SU-DHL-6 (cell line): ENCODE data around the gene STX8.

Experiments used
- H2AFZ ChIP-seq: fragments of 200-600 bp; sonication (generic); 2 replicates; pipeline ENCODE4 v1.6.1; 2014; ENCODE audit warnings: low read depth, mild to moderate bottlenecking, moderate library complexity, mixed read lengths, antibody characterized with exemption, low read length; ENCODE audit not compliant: severe bottlenecking
- H3F3A ChIP-seq: fragments of 200-600 bp; shearing (Covaris generic); 2 replicates; pipeline ENCODE4 v1.6.0; 2016; ENCODE audit warnings: antibody characterized with exemption, mild to moderate bottlenecking; ENCODE audit not compliant: insufficient read depth
- H3K27ac ChIP-seq: fragments of 200-600 bp; sonication (generic); 2 replicates; pipeline ENCODE4 v1.5.1; 2016; ENCODE audit warnings: low read depth, mild to moderate bottlenecking, low read length, moderate library complexity, mixed read lengths
- H3K27me3 ChIP-seq: fragments of 200-600 bp; sonication (generic), shearing (Covaris generic); 2 replicates; pipeline ENCODE4 v1.6.0; 2014; ENCODE audit warnings: mild to moderate bottlenecking, low read length
- H3K36me3 ChIP-seq: fragments of 200-600 bp; sonication (generic); 2 replicates; pipeline ENCODE4 v1.6.1; 2014; ENCODE audit warnings: mild to moderate bottlenecking, low read length, mixed read lengths
- H3K4me2 ChIP-seq: fragments of 300-600, 200-600 bp; shearing (Covaris generic), sonication (generic); 2 replicates; pipeline ENCODE4 v1.6.0; 2014; ENCODE audit warnings: low read length, low read depth, mild to moderate bottlenecking; ENCODE audit not compliant: poor library complexity, severe bottlenecking
- H3K4me3 ChIP-seq: fragments of 200-600 bp; sonication (generic); 2 replicates; pipeline ENCODE4 v1.5.1; 2014; ENCODE audit warnings: antibody characterized with exemption, low read length, mild to moderate bottlenecking, mixed read lengths; ENCODE audit not compliant: insufficient read depth, poor library complexity, severe bottlenecking
- H3K79me2 ChIP-seq: fragments of 200-600 bp; sonication (generic); 2 replicates; pipeline ENCODE4 v1.6.1; 2014; ENCODE audit warnings: mild to moderate bottlenecking, low read length, moderate library complexity; ENCODE audit not compliant: insufficient read depth
- H3K9ac ChIP-seq: fragments of 200-600 bp; sonication (generic); 2 replicates; pipeline ENCODE4 v1.7.0; 2014; ENCODE audit warnings: mild to moderate bottlenecking, low read length
- H3K9me2 ChIP-seq: fragments of 200-600 bp; sonication (generic); replicated peaks from 2 replicates; pipeline ENCODE4 v1.6.1; 2014; ENCODE audit warnings: low read length; ENCODE audit not compliant: insufficient read depth
- H3K9me3 ChIP-seq: fragments of 200-600 bp; sonication (generic); 2 replicates; pipeline ENCODE4 v1.6.1; 2014; ENCODE audit warnings: low read length, mixed read lengths; ENCODE audit not compliant: insufficient read depth
- H4K20me1 ChIP-seq: fragments of 200-600 bp; sonication (generic); 2 replicates; pipeline ENCODE4 v1.6.1; 2014; ENCODE audit warnings: low read depth, mild to moderate bottlenecking, antibody characterized with exemption, low read length, moderate library complexity, mixed read lengths
- EZH2phosphoT487 ChIP-seq: fragments of 200-600 bp; sonication (generic), shearing (Covaris generic); conservative IDR thresholded peaks from 2 replicates; pipeline ENCODE4 v1.6.1; 2018; ENCODE audit warnings: mild to moderate bottlenecking, antibody characterized with exemption, low read length, moderate library complexity, mixed read lengths
- TF ChIP-seq, protein P1 (sequence below): fragments of 200-600 bp; sonication (generic); IDR thresholded peaks from one replicate; pipeline ENCODE4 v1.5.1; 2017; ENCODE audit warnings: antibody characterized with exemption, mild to moderate bottlenecking, low read length, moderate library complexity; ENCODE audit not compliant: insufficient read depth, poor library complexity, severe bottlenecking

Gene STX8

DNA sequence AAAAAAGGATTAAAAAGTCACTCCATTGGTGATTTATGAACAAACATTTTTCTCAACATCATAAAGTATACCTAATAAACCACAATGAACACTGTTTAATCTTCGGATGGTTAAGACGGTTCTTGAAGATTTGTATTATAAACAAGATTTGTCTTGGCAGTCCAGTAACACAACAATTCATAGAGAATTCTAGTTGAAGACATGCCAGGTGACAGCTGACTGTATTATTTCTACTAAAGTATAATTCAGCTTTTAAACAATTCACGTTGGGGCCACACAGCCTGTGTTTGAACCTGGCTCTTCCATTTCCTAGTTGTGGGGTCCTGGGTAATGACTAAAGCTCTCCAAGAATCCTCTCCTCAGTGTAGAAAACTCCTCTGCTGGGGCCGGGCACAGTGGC lies 22.0 kb downstream of the STX8 start:
- H3K9me2 ChIP-seq = no peaks in the 10 kb centered on the region
- no peaks in the 10 kb centered on the region for H3K79me2 ChIP-seq
- no peaks in the 10 kb centered on the region; the same call in 1 of the 2 replicates for H3K36me3 ChIP-seq
- no peaks in the 10 kb centered on the region for H4K20me1 ChIP-seq
- no peaks in the 10 kb centered on the region for H3K27me3 ChIP-seq
- no peak overlapping the region for H3K9ac ChIP-seq
- H2AFZ ChIP-seq = no peak overlapping the region
- H3K9me3 ChIP-seq = no peaks in the 10 kb centered on the region
- no peak for TF ChIP-seq EZH2phosphoT487
- H3K4me2 ChIP-seq = no peak overlapping the region
- no peak overlapping the region for H3K27ac ChIP-seq
- H3K4me3 ChIP-seq = no peak overlapping the region
- H3F3A ChIP-seq = no peaks in the 10 kb centered on the region

DNA sequence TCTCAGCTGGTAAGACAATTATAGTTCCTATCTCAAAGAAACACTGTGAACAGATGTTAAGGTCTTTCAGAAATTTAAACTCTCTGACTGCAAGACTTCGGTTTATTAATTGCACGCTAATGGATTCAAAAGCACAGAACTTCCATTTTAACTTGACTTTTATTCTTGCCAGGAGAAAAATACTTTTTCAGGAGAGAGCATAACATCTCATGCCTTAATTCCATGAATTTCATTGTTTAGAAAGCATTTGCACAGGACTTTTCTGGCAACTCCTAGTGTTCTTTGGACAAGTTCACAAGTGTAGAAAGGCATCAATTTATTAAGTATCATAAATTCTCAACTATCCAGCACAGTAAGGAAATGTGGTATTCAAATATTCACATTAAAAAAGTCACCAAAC lies 22.4 kb downstream of the STX8 start:
- Histone ChIP-seq H3K36me3 (no peaks in the 10 kb centered on the region; the same call in 1 of the 2 replicates), H3K9ac (no peak overlapping the region), H3K4me2 (no peak overlapping the region), H2AFZ (no peak overlapping the region), H3K27me3 (no peaks in the 10 kb centered on the region), H3K9me3 (no peaks in the 10 kb centered on the region), H4K20me1 (no peaks in the 10 kb centered on the region), H3F3A (no peaks in the 10 kb centered on the region), H3K79me2 (no peaks in the 10 kb centered on the region), H3K9me2 (no peaks in the 10 kb centered on the region), H3K27ac (no peak overlapping the region), H3K4me3 (no peak overlapping the region)
- no peak for TF ChIP-seq EZH2phosphoT487
- TF ChIP-seq, protein P1, sequence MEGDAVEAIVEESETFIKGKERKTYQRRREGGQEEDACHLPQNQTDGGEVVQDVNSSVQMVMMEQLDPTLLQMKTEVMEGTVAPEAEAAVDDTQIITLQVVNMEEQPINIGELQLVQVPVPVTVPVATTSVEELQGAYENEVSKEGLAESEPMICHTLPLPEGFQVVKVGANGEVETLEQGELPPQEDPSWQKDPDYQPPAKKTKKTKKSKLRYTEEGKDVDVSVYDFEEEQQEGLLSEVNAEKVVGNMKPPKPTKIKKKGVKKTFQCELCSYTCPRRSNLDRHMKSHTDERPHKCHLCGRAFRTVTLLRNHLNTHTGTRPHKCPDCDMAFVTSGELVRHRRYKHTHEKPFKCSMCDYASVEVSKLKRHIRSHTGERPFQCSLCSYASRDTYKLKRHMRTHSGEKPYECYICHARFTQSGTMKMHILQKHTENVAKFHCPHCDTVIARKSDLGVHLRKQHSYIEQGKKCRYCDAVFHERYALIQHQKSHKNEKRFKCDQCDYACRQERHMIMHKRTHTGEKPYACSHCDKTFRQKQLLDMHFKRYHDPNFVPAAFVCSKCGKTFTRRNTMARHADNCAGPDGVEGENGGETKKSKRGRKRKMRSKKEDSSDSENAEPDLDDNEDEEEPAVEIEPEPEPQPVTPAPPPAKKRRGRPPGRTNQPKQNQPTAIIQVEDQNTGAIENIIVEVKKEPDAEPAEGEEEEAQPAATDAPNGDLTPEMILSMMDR = no peak

DNA sequence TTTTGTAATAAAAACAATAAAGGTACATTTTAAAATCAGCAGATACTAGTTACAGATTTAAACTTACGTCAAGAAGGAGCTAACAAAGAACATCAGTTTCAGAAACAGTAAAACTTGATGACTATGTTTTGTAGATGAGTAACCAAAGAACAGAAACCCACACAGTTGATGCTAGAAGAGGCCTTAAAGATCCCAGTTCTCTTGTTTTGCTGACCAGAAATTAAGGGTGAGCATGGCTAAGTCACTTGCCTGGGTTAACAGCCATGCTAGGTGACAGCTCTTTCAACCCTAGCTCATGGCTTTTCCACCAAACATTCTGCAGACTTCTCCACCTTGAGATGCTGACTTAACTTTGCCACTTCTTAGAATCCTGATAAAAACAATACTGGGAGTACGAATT lies 26.4 kb downstream of the STX8 start:
- no peak for TF ChIP-seq EZH2phosphoT487
- TF ChIP-seq, protein P1 = no peak
- no peaks in the 10 kb centered on the region for H3K9me2 ChIP-seq
- no peak overlapping the region for H3K9ac ChIP-seq
- H2AFZ ChIP-seq = no peak overlapping the region
- H3F3A ChIP-seq = no peaks in the 10 kb centered on the region
- H3K36me3 ChIP-seq = no peaks in the 10 kb centered on the region
- H3K79me2 ChIP-seq = no peaks in the 10 kb centered on the region
- no peak overlapping the region for H3K4me3 ChIP-seq
- H4K20me1 ChIP-seq = no peaks in the 10 kb centered on the region
- no peak overlapping the region for H3K4me2 ChIP-seq
- H3K27ac ChIP-seq = no peak overlapping the region
- H3K9me3 ChIP-seq = no peaks in the 10 kb centered on the region
- no peaks in the 10 kb centered on the region for H3K27me3 ChIP-seq

DNA sequence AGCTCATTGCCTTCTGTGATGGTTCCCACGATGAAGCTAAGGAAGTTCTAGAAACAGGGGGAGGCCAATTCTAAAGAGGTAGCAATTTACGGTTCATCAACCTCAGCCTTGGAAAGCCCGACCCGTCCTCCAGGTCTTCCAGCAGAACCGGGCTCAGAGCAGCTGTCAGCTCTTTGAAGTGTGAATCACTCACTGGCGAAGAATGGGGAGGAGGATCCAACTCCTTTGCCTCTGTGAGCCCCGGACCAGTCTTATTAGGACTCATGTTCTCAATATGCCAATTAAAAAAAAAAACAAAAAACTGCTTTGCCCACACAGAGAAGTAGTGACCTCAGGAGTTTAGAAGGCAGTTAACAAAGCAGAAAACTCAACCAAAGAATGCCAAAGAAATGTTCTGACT lies 31.4 kb downstream of the STX8 start:
- H3K27me3 ChIP-seq = no peaks in the 10 kb centered on the region
- H3K9me3 ChIP-seq = no peaks in the 10 kb centered on the region
- H3K36me3 ChIP-seq = no peaks in the 10 kb centered on the region
- no peak overlapping the region for H3K27ac ChIP-seq
- no peak overlapping the region for H3K4me3 ChIP-seq
- no peaks in the 10 kb centered on the region for H3F3A ChIP-seq
- H2AFZ ChIP-seq = no peak overlapping the region
- H3K9me2 ChIP-seq = no peaks in the 10 kb centered on the region
- TF ChIP-seq EZH2phosphoT487 = no peak
- TF ChIP-seq, protein P1 = no peak
- H3K9ac ChIP-seq = no peak overlapping the region
- no peaks in the 10 kb centered on the region for H4K20me1 ChIP-seq
- no peaks in the 10 kb centered on the region for H3K79me2 ChIP-seq
- no peak overlapping the region for H3K4me2 ChIP-seq
